Activated naive CD4-positive, alpha-beta T cell treated with anti-CD3 and anti-CD28 coated beads for 36 hours (primary cell): ENCODE data around the gene GNAI2. TPM values are rescaled to one million over a fixed set of nuclear protein-coding genes. Genes with fewer than 3 reads are reported as not detected.

ENCODE experiments used
- CTCF ChIA-PET: fragments of 350-600 bp; sonication (Branson Sonifier 250); formaldehyde crosslinking; loops from one replicate; lab custom pipeline; 2021; ENCODE audit warnings: antibody characterized with exemption; lab: Charles Lee
- DNase-seq: peaks from one replicate; pipeline ENCODE4 v3.0.0-alpha.2; 2020
- H3K27ac Mint-ChIP-seq: one replicate; pipeline ENCODE4 v1.8.0; 2021; ENCODE audit warnings: mild to moderate bottlenecking, mixed read lengths
- H3K27me3 Mint-ChIP-seq: one replicate; pipeline ENCODE4 v1.8.0; 2021; ENCODE audit warnings: low read depth, mixed read lengths
- H3K36me3 Mint-ChIP-seq: one replicate; pipeline ENCODE4 v1.8.0; 2021; ENCODE audit warnings: low read depth, mixed read lengths
- H3K4me1 Mint-ChIP-seq: one replicate; pipeline ENCODE4 v1.8.0; 2021; ENCODE audit warnings: low read depth, mixed read lengths
- H3K4me3 Mint-ChIP-seq: one replicate; pipeline ENCODE4 v1.8.0; 2021; ENCODE audit warnings: mild to moderate bottlenecking, moderate library complexity, mixed read lengths
- H3K9me3 Mint-ChIP-seq: one replicate; pipeline ENCODE4 v1.8.0; 2021; ENCODE audit warnings: mixed read lengths
- intact Hi-C: fragments of 100-400 bp; cut with micrococcal nuclease; formaldehyde crosslinking; loops from one replicate; pipeline ENCODE4 v1.15.1; 2023
- microRNA-seq: library from miRNA; unstranded; fragments of <30 nt; microRNA quantifications from one replicate; pipeline ENCODE4 v1.2.0, GENCODE V29; 2022; ENCODE audit warnings: borderline microRNAs expressed, borderline replicate concordance
- total RNA-seq, 2 experiments: library from RNA; stranded (reverse); gene quantifications; one replicate each; pipeline ENCODE4 v1.2.3, GENCODE V29; 2021

Gene GNAI2
- total RNA-seq, 2 experiments from 2014 or later = 272 to 276 TPM

- intact Hi-C loops = loop anchor here (1.0 to 2.0 kb wide), 8 partner anchors 22 to 359 kb away; partner anchors contain the start of genes GNAI2, RBM6 and TMEM115
- DNase-seq = no peak
- H3K36me3 Mint-ChIP-seq = peaks cover 2% of the 10 kb centered on the region
- peaks cover 27% of the 10 kb centered on the region for H3K4me1 Mint-ChIP-seq
- CTCF ChIA-PET = interaction anchor here (0.6 to 2.3 kb wide), 9 partner anchors 21 to 198 kb away, joined by 3 to 15 read pairs (median 6); partner anchors contain the start of gene RASSF1
- H3K4me3 Mint-ChIP-seq = peak overlapping the region; percentile 99
- H3K9me3 Mint-ChIP-seq = no peaks in the 10 kb centered on the region
- no peaks in the 10 kb centered on the region for H3K27me3 Mint-ChIP-seq
- peak overlapping the region; percentile 97 for H3K27ac Mint-ChIP-seq
These were observed 63.6 kb downstream of the GNAI2 start for GRCh38 chr3:50299638-50299928.

GRCh38 chr3:50299929-50300680 is 64.1 kb downstream of the GNAI2 start:
- DNase-seq = peak; percentile 23
- Mint-ChIP-seq H3K27ac (peak overlapping the region; percentile 97), H3K9me3 (no peaks in the 10 kb centered on the region)

GRCh38 chr3:50300681-50301254 is 64.8 kb downstream of the GNAI2 start:
- DNase-seq = no peak
- H3K4me1 Mint-ChIP-seq = peaks cover 31% of the 10 kb centered on the region
- H3K36me3 Mint-ChIP-seq = peaks cover 2% of the 10 kb centered on the region
- no peaks in the 10 kb centered on the region for H3K27me3 Mint-ChIP-seq
- peak overlapping the region; percentile 97 for H3K27ac Mint-ChIP-seq
- intact Hi-C loops = no loop called here
- CTCF ChIA-PET = interaction anchor here (0.6 to 2.1 kb wide), 3 partner anchors 20 to 109 kb away, joined by 3 to 12 read pairs (median 3); no protein-coding TSS in a partner anchor
- peak overlapping the region; percentile 99 for H3K4me3 Mint-ChIP-seq
- no peaks in the 10 kb centered on the region for H3K9me3 Mint-ChIP-seq

More at GRCh38 chr3:50299929-50300680, 64.1 kb downstream of the GNAI2 start:
- Mint-ChIP-seq H3K4me3 (peak overlapping the region; percentile 99), H3K36me3 (peaks cover 2% of the 10 kb centered on the region), H3K4me1 (peaks cover 31% of the 10 kb centered on the region), H3K27me3 (no peaks in the 10 kb centered on the region)
- intact Hi-C loops = loop anchor here (1.0 to 2.0 kb wide), 8 partner anchors 21 to 359 kb away; partner anchors contain the start of genes GNAI2, RBM6 and TMEM115
- CTCF ChIA-PET = interaction anchor here (0.6 to 2.3 kb wide), 9 partner anchors 20 to 108 kb away, joined by 3 to 15 read pairs (median 6); no protein-coding TSS in a partner anchor

GRCh38 chr3:50302095-50303012 is 66.3 kb downstream of the GNAI2 start:
- no peak for DNase-seq
- intact Hi-C loops = no loop called here
- Mint-ChIP-seq H3K4me3 (no peak overlapping the region), H3K27ac (no peak overlapping the region), H3K27me3 (no peaks in the 10 kb centered on the region), H3K4me1 (peaks cover 31% of the 10 kb centered on the region), H3K36me3 (peaks cover 2% of the 10 kb centered on the region), H3K9me3 (no peaks in the 10 kb centered on the region)
- CTCF ChIA-PET = interaction anchor here (1.4 kb wide), 1 partner anchor 74 kb away, joined by 4 read pairs; no protein-coding TSS in a partner anchor

- Mint-ChIP-seq H3K27ac (no peak within 1 kb of the TSS), H3K4me1 (peaks cover 24% of the 10 kb centered on the region), H3K9me3 (no peaks in the 10 kb centered on the region), H3K36me3 (peaks cover 2% of the 10 kb centered on the region), H3K4me3 (no peak within 1 kb of the TSS), H3K27me3 (no peaks in the 10 kb centered on the region)
- CTCF ChIA-PET = interaction anchor here (0.7 to 1.4 kb wide), 2 partner anchors 20 to 75 kb away, joined by 4 read pairs; no protein-coding TSS in a partner anchor
- no peak for DNase-seq
- intact Hi-C loops = no loop called here
These were observed 67.2 kb downstream of the GNAI2 start, which contains the start of gene HYAL1 for GRCh38 chr3:50303013-50303815. HYAL1 (minus strand) TSS chr3:50303574; CDS start chr3:50302956, 618 bp downstream.

GRCh38 chr3:50304601-50305000 is 68.6 kb downstream of the GNAI2 start:
- CTCF ChIA-PET = interaction anchor here (0.6 kb wide), 2 partner anchors 27 to 78 kb away, joined by 3 to 4 read pairs; no protein-coding TSS in a partner anchor
- Mint-ChIP-seq H3K27ac (no peak overlapping the region), H3K4me3 (no peak overlapping the region), H3K27me3 (no peaks in the 10 kb centered on the region), H3K4me1 (peaks cover 18% of the 10 kb centered on the region), H3K9me3 (peaks cover 5% of the 10 kb centered on the region), H3K36me3 (peaks cover 1% of the 10 kb centered on the region)
- intact Hi-C loops = no loop called here
- DNase-seq = no peak

Small RNAs within 50 kb of the gene (microRNA-seq; reads per million reads assigned to microRNA genes)
- gene MIR5787 = not detected

Other genes with a start within 250 kb of the GNAI2 start
- 100 to 1,000 TPM; 124 to 129 TPM for gene RBM5, start 147.3 kb upstream of the GNAI2 start, total RNA-seq
- gene SEMA3F, start 80.9 kb upstream of the GNAI2 start, total RNA-seq = not detected
- not detected for gene GNAT1, start 44.6 kb upstream of the GNAI2 start, total RNA-seq
- not detected for gene SLC38A3, start 30.9 kb upstream of the GNAI2 start, total RNA-seq
- under 1 TPM; 0.33 to 0.37 TPM for gene SEMA3B, start 32.9 kb downstream of the GNAI2 start, total RNA-seq
- not detected for gene LSMEM2, start 42.9 kb downstream of the GNAI2 start, total RNA-seq
- gene IFRD2, start 56.2 kb downstream of the GNAI2 start, total RNA-seq = 100 to 1,000 TPM; 117 to 125 TPM
- gene HYAL3, start 63.2 kb downstream of the GNAI2 start, total RNA-seq = under 1 TPM; 0.74 to 0.88 TPM
- 10 to 100 TPM in 1 of 2 experiments, 1 to 10 TPM in 1; 7.9 to 10.5 TPM for gene NAA80, start 63.2 kb downstream of the GNAI2 start, total RNA-seq
- not detected for gene HYAL1, start 67.4 kb downstream of the GNAI2 start, total RNA-seq
- 1 to 10 TPM; 1.5 to 2.1 TPM for gene HYAL2, start 86.5 kb downstream of the GNAI2 start, total RNA-seq
- gene TUSC2, start 92.0 kb downstream of the GNAI2 start, total RNA-seq = 10 to 100 TPM; 14.1 to 14.4 TPM
- gene RASSF1, start 104.6 kb downstream of the GNAI2 start, total RNA-seq = 10 to 100 TPM; 37.5 to 38.5 TPM
- under 1 TPM; 0.54 to 0.57 TPM for gene ZMYND10, start 109.5 kb downstream of the GNAI2 start, total RNA-seq
- gene NPRL2, start 114.6 kb downstream of the GNAI2 start, total RNA-seq = 10 to 100 TPM; 27.7 to 31.3 TPM
- 10 to 100 TPM; 11.0 to 11.3 TPM for gene CYB561D2, start 114.7 kb downstream of the GNAI2 start, total RNA-seq
- 10 to 100 TPM; 10.6 to 11.1 TPM for gene TMEM115, start 123.3 kb downstream of the GNAI2 start, total RNA-seq